ENCODE measurements around the gene HIVEP3. TPM values are rescaled to one million over a fixed set of nuclear protein-coding genes. Genes with fewer than 3 reads are reported as not detected.

Gene HIVEP3
- total RNA-seq, 1 donor = 1.8 TPM

DNA sequence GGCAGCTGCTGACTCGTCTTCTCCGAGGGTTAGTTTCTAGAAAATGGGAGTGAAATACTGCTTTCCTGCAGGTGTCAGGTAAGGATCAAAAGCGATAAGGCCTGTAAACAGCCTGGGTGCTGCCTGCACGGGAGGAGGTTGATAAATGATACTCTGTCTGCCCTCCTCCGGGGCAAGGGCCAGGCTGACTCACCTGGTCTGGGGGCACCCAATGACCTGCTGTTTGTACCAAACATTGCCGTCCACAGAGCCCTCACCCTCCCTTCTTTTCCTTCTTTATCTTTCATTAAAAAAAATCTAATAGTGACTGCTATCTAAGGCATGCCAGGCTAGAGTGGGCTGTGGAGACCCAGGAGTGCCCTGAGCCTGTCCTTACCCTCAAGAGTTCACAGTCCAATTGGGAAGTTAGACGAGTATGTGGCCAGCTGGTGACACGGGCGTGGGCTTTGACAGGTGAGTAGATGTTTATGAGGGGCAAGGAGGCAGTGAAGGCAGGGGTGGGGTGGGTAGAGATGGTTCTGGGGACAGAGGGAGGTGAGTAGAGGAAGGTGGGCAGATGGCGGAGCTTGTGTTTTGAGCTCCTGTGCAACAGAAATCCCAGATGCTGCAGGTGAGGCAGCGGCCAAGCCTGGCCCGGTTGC lies 450.5 kb downstream of the HIVEP3 start:
- H3K27ac ChIP-seq (ENCODE audit: low read depth, low read length) = no peak overlapping the region
- H3K4me3 ChIP-seq (ENCODE audit: insufficient read depth, low read length) = no peak overlapping the region
- no peak overlapping the region for H2AFZ ChIP-seq (ENCODE audit: low read length)
- no peaks in the 10 kb centered on the region for H3K9me3 ChIP-seq (ENCODE audit: low read depth, low read length)
- H3K79me2 ChIP-seq (ENCODE audit: insufficient read depth, low read length) = no peaks in the 10 kb centered on the region
- peaks cover 23% of the 10 kb centered on the region for H3K27me3 ChIP-seq (ENCODE audit: insufficient read depth, low read length)
- H3K4me2 ChIP-seq (ENCODE audit: insufficient read depth, low read length) = no peak overlapping the region
- TF ChIP-seq, protein P1, sequence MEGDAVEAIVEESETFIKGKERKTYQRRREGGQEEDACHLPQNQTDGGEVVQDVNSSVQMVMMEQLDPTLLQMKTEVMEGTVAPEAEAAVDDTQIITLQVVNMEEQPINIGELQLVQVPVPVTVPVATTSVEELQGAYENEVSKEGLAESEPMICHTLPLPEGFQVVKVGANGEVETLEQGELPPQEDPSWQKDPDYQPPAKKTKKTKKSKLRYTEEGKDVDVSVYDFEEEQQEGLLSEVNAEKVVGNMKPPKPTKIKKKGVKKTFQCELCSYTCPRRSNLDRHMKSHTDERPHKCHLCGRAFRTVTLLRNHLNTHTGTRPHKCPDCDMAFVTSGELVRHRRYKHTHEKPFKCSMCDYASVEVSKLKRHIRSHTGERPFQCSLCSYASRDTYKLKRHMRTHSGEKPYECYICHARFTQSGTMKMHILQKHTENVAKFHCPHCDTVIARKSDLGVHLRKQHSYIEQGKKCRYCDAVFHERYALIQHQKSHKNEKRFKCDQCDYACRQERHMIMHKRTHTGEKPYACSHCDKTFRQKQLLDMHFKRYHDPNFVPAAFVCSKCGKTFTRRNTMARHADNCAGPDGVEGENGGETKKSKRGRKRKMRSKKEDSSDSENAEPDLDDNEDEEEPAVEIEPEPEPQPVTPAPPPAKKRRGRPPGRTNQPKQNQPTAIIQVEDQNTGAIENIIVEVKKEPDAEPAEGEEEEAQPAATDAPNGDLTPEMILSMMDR (IDR thresholded peaks at IDR 0.05; ENCODE audit: extremely low read depth, low read depth, low read length) = no peak
- no peaks in the 10 kb centered on the region for H3K36me3 ChIP-seq (ENCODE audit: insufficient read depth, low read length)
- no peaks in the 10 kb centered on the region for H3K4me1 ChIP-seq (ENCODE audit: insufficient read depth, low read length)
- DNase-seq (ENCODE audit: insufficient read length, low spot score, missing footprints) = peak; percentile 42
- no peaks in the 10 kb centered on the region for H4K20me1 ChIP-seq (ENCODE audit: insufficient read depth, low read length)

DNA sequence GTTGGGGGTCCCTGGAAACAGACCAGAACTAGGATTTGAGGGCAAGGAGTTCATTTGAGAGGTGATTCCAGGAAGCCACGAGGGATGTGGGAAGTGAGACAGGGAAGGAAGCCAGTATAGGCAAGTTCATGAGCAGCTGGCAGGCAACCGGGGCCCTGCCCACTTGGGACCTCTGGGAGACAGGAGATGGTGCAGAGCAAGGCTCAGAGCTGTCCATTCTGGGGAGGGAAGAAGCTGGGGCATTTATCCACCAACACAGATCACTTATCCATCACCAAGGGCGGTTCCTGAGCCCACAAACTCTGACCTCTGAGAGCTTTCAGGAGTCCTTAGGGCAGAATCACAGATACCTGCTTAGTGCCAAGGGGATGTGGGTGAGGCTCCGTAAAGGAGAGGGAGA lies 451.0 kb downstream of the HIVEP3 start:
- Histone ChIP-seq H3K36me3 (ENCODE audit: insufficient read depth, low read length) (no peaks in the 10 kb centered on the region), H2AFZ (ENCODE audit: low read length) (no peak overlapping the region), H3K4me2 (ENCODE audit: insufficient read depth, low read length) (no peak overlapping the region), H4K20me1 (ENCODE audit: insufficient read depth, low read length) (no peaks in the 10 kb centered on the region), H3K79me2 (ENCODE audit: insufficient read depth, low read length) (no peaks in the 10 kb centered on the region), H3K9me3 (ENCODE audit: low read depth, low read length) (no peaks in the 10 kb centered on the region), H3K27me3 (ENCODE audit: insufficient read depth, low read length) (peaks cover 23% of the 10 kb centered on the region), H3K27ac (ENCODE audit: low read depth, low read length) (no peak overlapping the region), H3K4me1 (ENCODE audit: insufficient read depth, low read length) (no peaks in the 10 kb centered on the region), H3K4me3 (ENCODE audit: insufficient read depth, low read length) (no peak overlapping the region)
- DNase-seq (ENCODE audit: insufficient read length, low spot score, missing footprints) = peak; percentile 85
- TF ChIP-seq, protein P1 (IDR thresholded peaks at IDR 0.05; ENCODE audit: extremely low read depth, low read depth, low read length) = no peak

DNA sequence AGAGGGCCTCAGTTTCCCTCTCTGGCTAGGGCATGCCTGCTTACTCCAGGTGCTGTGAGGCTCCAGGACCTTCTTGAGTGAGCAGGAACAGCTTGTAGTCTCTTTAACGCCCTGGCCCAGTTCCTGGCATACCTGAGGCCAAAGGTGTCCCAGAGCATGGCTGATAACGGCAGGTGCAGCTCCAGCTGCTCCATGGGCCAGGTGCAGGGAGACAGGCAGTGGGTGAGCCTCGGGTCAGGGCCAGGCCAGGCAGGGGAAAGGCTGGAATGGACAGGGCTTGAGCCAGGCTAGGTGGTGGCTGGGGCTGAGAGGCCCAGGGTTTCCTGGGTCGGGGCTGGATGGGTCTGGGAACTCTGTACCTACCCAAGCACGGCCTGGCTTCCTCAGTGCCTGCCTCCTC lies 452.6 kb downstream of the HIVEP3 start:
- Histone ChIP-seq H3K36me3 (ENCODE audit: insufficient read depth, low read length) (no peaks in the 10 kb centered on the region), H3K27me3 (ENCODE audit: insufficient read depth, low read length) (peaks cover 23% of the 10 kb centered on the region), H2AFZ (ENCODE audit: low read length) (no peak overlapping the region), H3K27ac (ENCODE audit: low read depth, low read length) (no peak overlapping the region), H3K4me3 (ENCODE audit: insufficient read depth, low read length) (no peak overlapping the region), H3K4me2 (ENCODE audit: insufficient read depth, low read length) (no peak overlapping the region), H4K20me1 (ENCODE audit: insufficient read depth, low read length) (no peaks in the 10 kb centered on the region), H3K79me2 (ENCODE audit: insufficient read depth, low read length) (no peaks in the 10 kb centered on the region), H3K9me3 (ENCODE audit: low read depth, low read length) (no peaks in the 10 kb centered on the region), H3K4me1 (ENCODE audit: insufficient read depth, low read length) (no peaks in the 10 kb centered on the region)
- DNase-seq (ENCODE audit: insufficient read length, low spot score, missing footprints) = no peak
- TF ChIP-seq, protein P1 (IDR thresholded peaks at IDR 0.05; ENCODE audit: extremely low read depth, low read depth, low read length) = no peak

DNA sequence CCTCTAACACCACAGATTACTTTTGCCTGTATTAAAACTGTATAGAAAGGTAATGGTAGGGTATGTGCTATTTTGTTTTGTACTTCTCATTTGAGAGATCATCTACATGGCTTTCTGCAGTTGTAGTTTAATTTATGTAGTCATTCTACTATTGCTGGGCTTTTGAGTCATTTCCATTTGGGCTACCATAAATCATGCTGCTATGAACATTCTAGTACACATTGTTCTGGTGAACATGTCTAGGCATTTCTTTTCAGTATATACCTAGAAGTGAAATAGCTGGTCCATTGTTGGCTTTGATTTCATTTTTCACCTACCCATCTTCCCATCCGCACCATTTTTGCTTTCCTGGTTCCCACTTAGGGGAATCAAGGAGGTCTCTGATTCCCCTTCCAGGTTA lies 453.0 kb downstream of the HIVEP3 start:
- Histone ChIP-seq H2AFZ (ENCODE audit: low read length) (no peak overlapping the region), H3K27me3 (ENCODE audit: insufficient read depth, low read length) (peaks cover 23% of the 10 kb centered on the region), H4K20me1 (ENCODE audit: insufficient read depth, low read length) (no peaks in the 10 kb centered on the region), H3K9me3 (ENCODE audit: low read depth, low read length) (no peaks in the 10 kb centered on the region), H3K27ac (ENCODE audit: low read depth, low read length) (no peak overlapping the region), H3K4me3 (ENCODE audit: insufficient read depth, low read length) (no peak overlapping the region), H3K36me3 (ENCODE audit: insufficient read depth, low read length) (no peaks in the 10 kb centered on the region), H3K4me1 (ENCODE audit: insufficient read depth, low read length) (no peaks in the 10 kb centered on the region), H3K79me2 (ENCODE audit: insufficient read depth, low read length) (no peaks in the 10 kb centered on the region), H3K4me2 (ENCODE audit: insufficient read depth, low read length) (no peak overlapping the region)
- TF ChIP-seq, protein P1 (IDR thresholded peaks at IDR 0.05; ENCODE audit: extremely low read depth, low read depth, low read length) = no peak
- no peak for DNase-seq (ENCODE audit: insufficient read length, low spot score, missing footprints)

Measured in osteoblast (primary cell).